Muscle of back (tissue), 13 donors: ENCODE data around the gene SHROOM3. TPM values are rescaled to one million over a fixed set of nuclear protein-coding genes. Genes with fewer than 3 reads are reported as not detected.
A peak's percentile ranks its signal among the peaks of the same experiment; 100 is the strongest.
"Not testable (repeated sequence)": the region's sequence is repeated elsewhere in the genome, so short reads cannot be mapped to it uniquely, and the experiment has no call there.

Experiments
- DNase-seq, 3 donors: peaks; one replicate each; pipeline versions ENCODE4 v3.0.0 to v3.0.0-alpha.2; 2013
- long read RNA-seq, 9 donors: transcript quantifications; one replicate each; lab custom pipeline, GENCODE V29; 2026
- polyA plus RNA-seq, 10 donors: library from polyadenylated mRNA; unstranded; fragments of 120-200 nt; gene quantifications; one replicate each; pipeline ENCODE4 v1.2.1, GENCODE V29; 2013; ENCODE audit not compliant: insufficient read length in 10 of 10

The SHROOM3 gene
- 10 to 100 TPM; 18.7 to 61.5 (median 22.9) TPM for polyA plus RNA-seq
- long read RNA-seq, donor 1, partial matches to known transcripts, result 9 of 13 reads
- long read RNA-seq, donor 1, other reads (novel, unspliced or antisense), result 0 of 13 reads
- long read RNA-seq, donor 2, partial matches to known transcripts, result 12 of 17 reads
- long read RNA-seq, donor 2, other reads (novel, unspliced or antisense), result 0 of 17 reads
- long read RNA-seq, donor 3, result 0 reads
- long read RNA-seq, donor 4, partial matches to known transcripts, result 0 of 4 reads
- long read RNA-seq, donor 4, other reads (novel, unspliced or antisense), result 0 of 4 reads
- long read RNA-seq, donor 5, transcript SHROOM3-206 (4 exons, 554 nt), result major isoform, 7 of 8 reads
- long read RNA-seq, donor 5, partial matches to known transcripts, result 0 of 8 reads
- long read RNA-seq, donor 5, other reads (novel, unspliced or antisense), result 0 of 8 reads
- long read RNA-seq, donor 6, partial matches to known transcripts, result 10 of 13 reads
- long read RNA-seq, donor 6, other reads (novel, unspliced or antisense), result 0 of 13 reads
- long read RNA-seq, donor 7, partial matches to known transcripts, result 0 of 3 reads
- long read RNA-seq, donor 7, other reads (novel, unspliced or antisense), result 0 of 3 reads
- long read RNA-seq, donor 8, partial matches to known transcripts, result 0 of 2 reads
- long read RNA-seq, donor 8, other reads (novel, unspliced or antisense), result 0 of 2 reads
- long read RNA-seq, donor 9, partial matches to known transcripts, result 0 of 1 reads
- long read RNA-seq, donor 9, other reads (novel, unspliced or antisense), result 0 of 1 reads

GRCh38 chr4:76434901-76435527 lies at the start of gene SHROOM3:
Gene SHROOM3, plus strand, starts transcription at chr4:76435229. Its CDS starts 824 bp downstream, at chr4:76436053.
- peak in 1 of 3 donors; percentile 55 for DNase-seq

DNA sequence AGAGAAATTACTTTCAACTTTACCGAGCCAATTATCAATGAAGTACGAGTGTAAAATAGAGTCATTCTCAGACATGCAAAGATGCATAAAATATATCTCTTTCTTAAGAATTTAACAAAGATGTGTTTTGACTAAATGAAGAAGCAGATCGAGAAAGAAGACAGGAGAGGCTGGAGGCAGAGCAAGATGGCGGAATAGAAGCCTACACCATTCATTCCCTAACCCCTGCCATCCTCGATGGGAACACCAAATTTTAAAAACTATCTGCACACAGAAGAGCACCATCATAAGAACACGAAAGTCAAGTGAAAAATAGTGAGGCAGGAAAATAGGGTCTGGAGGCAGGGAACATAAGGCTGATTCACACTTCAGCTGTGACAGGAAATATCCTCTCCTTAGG lies 49.1 kb upstream of the SHROOM3 start:
- DNase-seq, result no peak

DNA sequence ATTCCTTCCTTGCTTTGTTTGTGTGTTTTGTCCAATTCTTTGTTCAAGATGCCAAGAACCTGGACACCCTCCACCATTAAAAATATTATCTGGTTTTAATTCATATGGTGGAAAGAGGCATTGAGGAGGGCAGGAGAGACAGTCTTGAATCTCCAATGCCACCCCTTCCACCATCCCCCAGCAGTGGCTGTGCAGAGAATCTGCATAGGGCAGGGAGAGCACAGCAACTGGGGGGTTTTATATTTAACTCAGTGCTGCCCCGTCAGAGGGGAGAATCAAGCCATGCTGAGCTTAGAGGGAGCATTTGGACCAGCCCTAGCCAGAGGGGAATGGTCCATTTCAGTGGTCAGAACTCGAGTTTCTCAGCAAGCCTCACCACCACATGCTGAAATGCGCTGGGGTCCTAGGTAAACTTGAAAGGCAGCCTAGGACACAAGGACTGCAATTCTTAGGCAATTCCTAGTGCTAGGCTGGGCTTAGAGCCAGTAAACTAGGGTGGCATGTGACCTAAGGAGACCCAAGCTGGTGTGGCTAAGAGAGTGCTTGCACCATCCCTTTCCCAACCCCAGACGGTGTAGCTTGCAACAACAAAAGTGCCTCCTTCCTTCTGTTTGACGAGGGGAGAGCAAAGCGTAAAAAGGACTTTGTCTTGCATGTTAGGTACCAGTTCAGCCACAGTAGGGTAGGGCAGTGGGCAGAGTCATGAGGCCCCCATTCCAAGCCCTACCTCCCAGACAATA lies 48.3 kb upstream of the SHROOM3 start:
- no peak for DNase-seq

DNA sequence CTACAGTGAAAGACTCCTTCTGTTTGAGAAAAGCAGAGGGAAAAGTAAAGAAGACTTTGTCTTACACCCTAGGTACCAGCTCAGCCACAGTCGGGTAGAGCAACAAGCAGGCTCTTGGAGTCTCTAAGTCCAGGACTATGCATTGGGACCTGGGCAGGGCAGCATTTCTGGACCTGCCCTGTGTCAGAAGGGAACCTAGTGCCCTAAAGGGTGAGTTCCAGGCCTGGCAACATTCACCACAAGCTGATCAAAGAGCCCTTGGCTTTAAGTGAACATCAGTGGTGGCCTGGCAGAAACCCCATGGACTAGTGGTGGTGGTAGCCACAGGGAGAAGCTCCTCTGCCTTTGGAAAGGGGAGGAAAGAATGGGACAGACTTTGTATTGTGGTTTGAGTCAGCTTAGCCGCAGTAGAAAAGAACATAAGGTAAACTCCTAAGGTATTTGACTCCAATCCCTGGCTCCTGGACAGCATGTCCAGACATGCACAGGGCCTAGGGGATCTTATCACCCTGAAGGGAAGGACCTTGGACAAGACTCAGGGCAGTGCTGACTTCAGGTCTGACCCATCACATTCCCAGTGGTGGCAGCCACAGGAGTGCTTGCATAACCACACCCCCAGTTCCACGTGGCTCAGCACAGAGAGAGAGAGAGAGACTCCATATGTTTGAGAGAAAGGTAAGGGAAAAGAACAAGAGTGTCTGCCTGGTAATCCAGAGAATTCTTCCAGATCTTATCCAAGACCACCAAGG lies 46.7 kb upstream of the SHROOM3 start:
- no peak for DNase-seq

- DNase-seq, result no peak
Measured at GRCh38 chr4:76401654-76402053, 33.4 kb upstream of the SHROOM3 start.

- DNase-seq, result no peak
Measured at GRCh38 chr4:76406081-76406480, 28.9 kb upstream of the SHROOM3 start.

DNA sequence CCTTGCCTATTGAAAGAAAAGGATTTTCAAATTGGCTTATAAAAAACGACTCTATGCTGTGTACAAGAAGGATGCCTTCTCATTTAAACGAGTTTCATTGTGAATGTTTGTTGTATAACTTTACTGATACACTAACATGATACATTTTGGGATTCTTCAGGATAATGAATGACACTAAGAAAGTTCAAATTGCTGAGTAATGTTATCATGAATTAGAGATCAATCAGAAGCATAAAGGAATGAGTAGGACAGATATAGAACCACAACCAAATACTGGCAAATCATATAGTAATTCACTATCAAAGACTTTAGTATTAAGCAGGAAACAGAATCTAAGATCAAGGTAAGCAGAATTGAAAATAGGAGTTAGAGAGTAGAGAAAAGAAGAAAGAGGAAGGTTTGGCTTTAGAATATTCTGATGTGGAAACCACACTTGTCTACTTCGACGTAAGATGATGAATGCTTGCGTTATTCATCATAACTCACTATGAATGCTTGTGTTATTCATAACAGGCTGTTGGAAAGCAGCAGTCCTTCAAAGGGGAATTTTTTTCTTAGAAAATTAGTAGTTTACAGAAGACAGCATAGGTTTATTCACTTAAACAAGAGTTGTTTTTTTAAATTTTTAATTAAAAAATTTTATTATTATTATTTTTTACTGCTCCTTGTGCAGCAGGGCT lies 27.4 kb upstream of the SHROOM3 start:
- DNase-seq, result no peak

DNA sequence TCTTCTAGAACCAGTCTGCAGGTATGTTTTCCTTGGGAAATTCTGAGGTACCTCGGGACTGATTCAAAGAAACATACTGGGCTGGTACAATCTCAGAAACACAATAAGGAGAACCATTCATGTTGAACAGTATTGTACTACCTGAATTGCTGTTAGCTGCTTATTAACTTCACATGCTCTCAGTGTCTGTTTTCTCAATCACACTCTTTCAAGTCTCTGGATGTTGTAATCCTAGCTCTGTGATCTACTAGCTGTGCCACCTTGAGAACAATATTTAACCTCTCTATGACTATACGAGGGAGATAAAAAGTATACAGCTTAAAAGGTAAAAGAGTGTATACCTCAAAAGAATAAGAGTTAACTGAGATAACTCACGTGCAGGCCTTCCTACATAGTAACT lies 24.4 kb upstream of the SHROOM3 start:
- DNase-seq, result no peak

- peak in 1 of 3 donors; percentile 35 for DNase-seq
Measured at GRCh38 chr4:76420188-76420761, 14.8 kb upstream of the SHROOM3 start.

DNA sequence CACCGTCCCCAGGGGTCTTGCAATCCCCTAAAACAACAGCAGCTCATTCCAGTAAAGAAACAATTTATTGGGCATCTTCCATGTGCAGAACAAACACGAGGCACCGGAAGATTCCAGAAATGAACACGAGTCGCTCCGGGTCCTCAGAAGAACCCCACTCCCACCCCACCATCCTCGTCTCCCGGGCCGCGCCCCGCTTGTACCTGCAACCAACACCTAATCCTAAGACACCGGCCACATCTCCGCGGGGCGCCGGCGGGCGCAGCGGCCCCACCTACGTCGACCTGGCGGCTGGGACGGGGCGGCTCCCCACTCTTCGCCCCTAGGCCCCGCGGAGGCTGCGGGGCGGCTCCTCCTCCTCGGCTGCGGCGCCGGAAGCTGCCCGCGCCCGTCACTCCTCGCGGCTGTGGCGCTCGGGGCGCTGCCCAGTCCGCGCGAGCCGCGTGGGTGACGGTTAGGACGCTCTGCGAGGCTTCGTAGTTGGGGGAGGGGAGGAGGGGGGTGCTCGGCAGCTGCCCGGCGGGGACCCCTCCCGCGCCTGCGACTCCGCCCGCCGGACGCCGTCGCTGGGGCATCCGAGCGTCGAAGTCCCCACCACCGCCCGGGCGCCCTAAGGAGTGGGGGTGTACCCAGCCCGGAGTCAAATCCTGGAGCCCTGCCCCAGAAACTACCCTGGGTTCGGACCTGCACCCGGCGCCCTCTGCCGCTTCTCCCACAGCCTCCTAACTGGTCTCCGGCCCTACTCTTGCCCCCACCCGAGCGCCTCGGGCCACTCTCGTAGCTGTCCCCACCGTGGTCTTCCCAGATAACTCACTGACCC lies 14.1 kb upstream of the SHROOM3 start, which contains the start of gene CCDC158:
CCDC158 (minus strand) TSS at position 380 of the 820 bp plus-strand sequence. CDS start 17,934 bp downstream, outside the sequence.
- DNase-seq, result peak in 2 of 3 donors; percentile 25 to 67

GRCh38 chr4:76423159-76423558 lies 11.9 kb upstream of the SHROOM3 start:
- DNase-seq, result not testable (repeated sequence)

DNA sequence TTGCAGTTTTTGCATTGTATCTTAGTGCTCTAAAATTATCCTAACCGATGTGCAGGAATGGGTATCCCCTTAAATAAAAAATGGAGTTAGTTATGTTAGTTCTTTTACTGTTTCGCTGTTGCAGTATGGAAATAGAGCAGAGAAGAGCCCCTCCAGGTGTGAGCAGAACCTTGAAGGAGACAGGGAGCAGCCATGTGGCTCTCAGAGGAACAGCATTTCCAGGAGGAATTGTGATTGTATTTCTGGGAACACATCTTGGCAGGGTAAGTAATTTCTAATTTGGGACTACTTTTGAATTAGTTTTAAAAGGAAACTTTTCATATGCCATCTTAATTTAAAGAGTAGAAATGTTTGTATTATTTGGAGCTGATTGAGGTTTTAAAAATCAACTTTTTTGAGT lies 8.8 kb upstream of the SHROOM3 start:
- DNase-seq, result no peak

GRCh38 chr4:76429636-76430035 lies 5.4 kb upstream of the SHROOM3 start:
- DNase-seq, result no peak

DNA sequence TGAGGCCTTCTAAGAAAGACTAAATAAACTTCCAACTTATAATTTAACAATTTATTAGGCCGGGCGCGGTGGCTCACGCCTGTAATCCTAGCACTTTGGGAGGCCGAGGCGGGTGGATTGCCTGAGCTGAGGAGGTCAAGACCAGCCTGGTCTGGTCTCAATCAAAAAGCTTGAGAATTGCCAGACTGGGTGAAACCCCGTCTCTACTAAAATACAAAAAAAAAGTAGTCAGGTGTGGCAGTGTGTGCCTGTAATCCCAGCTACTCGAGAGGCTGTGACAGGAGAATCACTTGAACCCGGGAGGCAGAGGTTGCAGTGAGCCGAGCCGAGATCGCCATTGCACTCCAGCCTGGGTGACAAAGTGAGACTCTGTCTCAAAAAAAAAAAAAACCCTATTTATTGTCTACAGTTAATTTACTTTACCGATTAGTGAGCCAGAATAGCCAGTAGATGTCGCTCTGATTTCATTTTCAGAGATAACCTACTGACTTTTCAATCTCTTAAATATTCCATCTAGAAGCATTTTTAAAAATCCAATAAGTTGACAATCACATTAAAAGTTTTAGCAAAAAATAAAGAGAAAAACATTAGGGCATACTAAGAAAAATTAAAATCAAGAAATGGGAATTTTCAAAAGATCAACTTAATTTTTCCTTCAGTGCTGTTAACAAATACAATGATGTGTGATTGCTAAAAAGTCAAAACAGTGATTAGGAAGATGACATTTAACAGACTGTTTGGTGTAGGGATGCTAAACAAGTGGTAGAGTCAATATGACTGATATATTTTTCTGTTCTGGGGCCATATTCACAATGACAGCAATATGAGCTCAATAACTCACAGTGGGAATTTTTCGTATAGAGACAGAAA lies 4.3 kb upstream of the SHROOM3 start:
- DNase-seq, result peak; percentile 56 to 69 (median 61)

GRCh38 chr4:76435528-76436319 lies 695 bp downstream of the SHROOM3 start:
- peak in 1 of 3 donors; percentile 51 for DNase-seq

GRCh38 chr4:76439491-76439890 lies 4.5 kb downstream of the SHROOM3 start:
- no peak for DNase-seq

DNA sequence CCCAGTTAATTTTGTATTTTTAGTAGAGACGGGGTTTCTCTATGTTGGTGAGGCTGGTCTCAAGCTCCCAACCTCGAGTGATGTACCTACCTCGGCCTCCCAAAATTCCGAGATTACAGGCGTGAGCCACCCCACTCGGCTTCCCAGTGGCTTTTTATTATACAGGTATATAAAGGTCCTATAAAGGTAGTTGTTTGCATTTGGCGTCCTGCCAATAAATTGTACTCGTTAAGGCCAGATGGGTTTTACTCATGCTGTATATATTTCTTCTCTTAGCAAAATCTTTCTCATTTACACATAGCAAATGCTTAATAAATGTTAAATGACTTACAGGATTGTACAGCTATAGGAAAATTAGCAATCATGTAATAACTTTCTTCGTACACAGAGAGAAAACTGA lies 6.9 kb downstream of the SHROOM3 start:
- no peak for DNase-seq
